Measurements from ENCODE around the gene FOXQ1. TPM values are rescaled to one million over a fixed set of nuclear protein-coding genes. Genes with fewer than 3 reads are reported as not detected.

Gene FOXQ1
- total and polyA plus RNA-seq, 2 donors (not counting 3 experiments of a cell fraction or from before 2014, with no cell fraction given), result not detected

GRCh38 chr6:1312203-1312472 lies 240 bp downstream of the FOXQ1 start:
- H3K27ac ChIP-seq (ENCODE audit: insufficient read depth, low read depth, low read length), result no peak overlapping the region
- no peak for DNase-seq (ENCODE audit: low read depth, low spot score)

More at GRCh38 chr6:1312203-1312472, 240 bp downstream of the FOXQ1 start:
- Histone ChIP-seq H3K27me3 (ENCODE audit: control insufficient read depth in 2 of 2, insufficient read depth in 2 of 2, low read length in 2 of 2) (peaks cover 46 to 79% of the 10 kb centered on the region in 2 experiments), H3K9me3 (replicated peaks; ENCODE audit: control insufficient read depth, insufficient read depth, low read length) (no peaks in the 10 kb centered on the region), H3K79me2 (ENCODE audit: control insufficient read depth, insufficient read depth, low read length) (no peaks in the 10 kb centered on the region), H3K4me1 (ENCODE audit: control insufficient read depth, extremely low read depth, insufficient read depth, low read length) (peaks cover 5% of the 10 kb centered on the region), H3K9ac (replicated peaks; ENCODE audit: extremely low read depth, insufficient read depth, low read length) (no peak overlapping the region), H3K9me1 (replicated peaks; ENCODE audit: control insufficient read depth, extremely low read depth, insufficient read depth, low read length) (no peaks in the 10 kb centered on the region), H3K4me2 (ENCODE audit: insufficient read depth, low read length) (no peak overlapping the region), H2AFZ (ENCODE audit: low read depth, low read length) (no peak overlapping the region), H3K4me3 (replicated peaks in 1 of 3; ENCODE audit: insufficient read depth in 1 of 3, low read depth in 1 of 3, low read length in 3 of 3) (no peak overlapping the region), H3K36me3 (ENCODE audit: control insufficient read depth in 2 of 2, extremely low read depth in 1 of 2, insufficient read depth in 2 of 2, low read length in 2 of 2) (no peaks in the 10 kb centered on the region), H4K20me1 (replicated peaks; ENCODE audit: control insufficient read depth, extremely low read depth, insufficient read depth, low read length) (no peaks in the 10 kb centered on the region)
- intact Hi-C loops (cut with micrococcal nuclease) (no loop called here), dilution Hi-C loops (cut with MboI; ENCODE audit: extremely low pct_ligation_motif_present, low sequenced_read_pairs) (no loop called here)
- TF ChIP-seq CTCF (IDR thresholded peaks at IDR 0.05; ENCODE audit: extremely low read depth in 1 of 2, insufficient read depth in 1 of 2, low read depth in 1 of 2, low read length in 2 of 2) (no peak), GATA2 (IDR thresholded peaks at IDR 0.05; ENCODE audit: insufficient read depth, insufficient read length, low read depth, low read length) (no peak), FOS (IDR thresholded peaks at IDR 0.05; ENCODE audit: borderline replicate concordance, insufficient read depth, low read length) (no peak), JUN (IDR thresholded peaks at IDR 0.05; ENCODE audit: borderline replicate concordance, insufficient read depth, insufficient read length, low read depth) (no peak), EZH2 (IDR thresholded peaks at IDR 0.05; ENCODE audit: borderline replicate concordance, low read depth, low read length, severe bottlenecking) (no peak), MYC (IDR thresholded peaks at IDR 0.05; ENCODE audit: low read depth, low read length) (no peak), MAX (IDR thresholded peaks at IDR 0.05; ENCODE audit: insufficient read depth, insufficient read length) (no peak), POLR2A (IDR thresholded peaks at IDR 0.05; ENCODE audit: low read depth, low read length) (no peak), POLR2AphosphoS5 (IDR thresholded peaks at IDR 0.05; ENCODE audit: insufficient read depth, low read depth, low read length) (no peak)
- ChIA-PET POLR2A (no interaction called here), CTCF (no interaction called here)
- no peak for FAIRE-seq
- BruUV-seq (replicated peaks), result no TSS peak

Data from endothelial cell of umbilical vein (primary cell).